Ishikawa (cell line): Measurements from ENCODE around the gene AP5Z1.

Source experiments
- CEBPB ChIP-seq: IDR thresholded peaks from 2 replicates; pipeline ENCODE4 v1.6.1; 2012
- CREB1 ChIP-seq: IDR thresholded peaks from 2 replicates; pipeline ENCODE4 v1.6.1; 2012; ENCODE audit warnings: low read depth
- EGR1 ChIP-seq: IDR thresholded peaks from 2 replicates; pipeline ENCODE4 v1.6.1; 2012
- EP300 ChIP-seq: IDR thresholded peaks from 2 replicates; pipeline ENCODE4 v1.6.1; 2012; ENCODE audit warnings: borderline replicate concordance
- FOXM1 ChIP-seq: IDR thresholded peaks from 2 replicates; pipeline ENCODE4 v1.6.1; 2012; ENCODE audit warnings: low read depth, borderline replicate concordance
- NFIC ChIP-seq: IDR thresholded peaks from 2 replicates; pipeline ENCODE4 v1.6.1; 2012
- RAD21 ChIP-seq: IDR thresholded peaks from 2 replicates; pipeline ENCODE4 v1.6.1; 2012; ENCODE audit warnings: low read depth
- TAF1 ChIP-seq: IDR thresholded peaks from 2 replicates; pipeline ENCODE4 v1.6.1; 2012; ENCODE audit warnings: low read depth, mild to moderate bottlenecking
- TCF12 ChIP-seq: IDR thresholded peaks from 2 replicates; pipeline ENCODE4 v1.6.1; 2012; ENCODE audit warnings: low read depth
- TEAD4 ChIP-seq: IDR thresholded peaks from 2 replicates; pipeline ENCODE4 v1.6.1; 2012
- YY1 ChIP-seq: IDR thresholded peaks from 2 replicates; pipeline ENCODE4 v1.6.1; 2012; ENCODE audit warnings: low read depth
- ZBTB7A ChIP-seq: IDR thresholded peaks from 2 replicates; pipeline ENCODE4 v1.6.1; 2012; ENCODE audit warnings: low read depth
- TF ChIP-seq, protein P1 (sequence below): IDR thresholded peaks from 2 replicates; pipeline ENCODE4 v1.6.1; 2012
- TF ChIP-seq, protein P2 (sequence below): IDR thresholded peaks from 2 replicates; pipeline ENCODE4 v1.6.1; 2012
- TF ChIP-seq, protein P3 (sequence below): IDR thresholded peaks from 2 replicates; pipeline ENCODE4 v1.6.1; 2012; ENCODE audit warnings: low read depth, mild to moderate bottlenecking

The AP5Z1 gene

DNA sequence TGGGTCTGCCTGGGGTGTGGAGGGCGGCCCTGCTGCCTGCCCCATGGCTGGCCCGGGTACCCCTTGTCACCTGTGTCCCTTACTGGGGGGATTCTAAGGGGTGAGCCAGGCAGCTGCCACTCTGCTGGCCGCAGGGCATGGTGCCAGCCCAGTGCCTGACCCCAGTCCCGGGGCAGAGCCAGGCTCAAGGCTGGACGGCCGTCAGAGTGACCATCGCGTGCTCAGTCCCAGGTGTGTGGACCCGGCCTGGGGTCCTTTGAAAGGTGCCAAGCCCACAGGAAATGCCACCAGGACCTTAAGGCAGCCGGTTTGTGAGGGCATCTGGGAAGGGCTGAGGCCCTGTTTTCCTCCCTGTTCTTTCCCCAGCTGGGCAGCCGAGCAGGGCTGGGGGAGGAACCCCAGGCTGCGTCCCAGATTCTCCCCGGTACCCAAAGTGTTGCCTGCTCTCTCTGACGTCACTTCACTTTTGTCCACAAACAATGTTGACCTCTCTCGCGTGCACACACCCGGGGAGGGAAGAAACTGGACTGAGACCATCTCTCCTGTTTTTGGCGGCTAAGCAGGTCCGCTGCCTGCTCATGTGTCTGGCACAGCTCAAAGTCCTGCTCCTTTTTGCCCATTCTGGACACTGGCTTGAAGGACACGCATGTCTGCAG, 48.8 kb downstream of the AP5Z1 start:
- TF ChIP-seq TCF12 (no peak), TAF1 (no peak), CEBPB (no peak), EGR1 (no peak), NFIC (no peak), ZBTB7A (no peak), RAD21 (no peak)
- TF ChIP-seq, protein P1, sequence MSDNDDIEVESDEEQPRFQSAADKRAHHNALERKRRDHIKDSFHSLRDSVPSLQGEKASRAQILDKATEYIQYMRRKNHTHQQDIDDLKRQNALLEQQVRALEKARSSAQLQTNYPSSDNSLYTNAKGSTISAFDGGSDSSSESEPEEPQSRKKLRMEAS: no peak

DNA sequence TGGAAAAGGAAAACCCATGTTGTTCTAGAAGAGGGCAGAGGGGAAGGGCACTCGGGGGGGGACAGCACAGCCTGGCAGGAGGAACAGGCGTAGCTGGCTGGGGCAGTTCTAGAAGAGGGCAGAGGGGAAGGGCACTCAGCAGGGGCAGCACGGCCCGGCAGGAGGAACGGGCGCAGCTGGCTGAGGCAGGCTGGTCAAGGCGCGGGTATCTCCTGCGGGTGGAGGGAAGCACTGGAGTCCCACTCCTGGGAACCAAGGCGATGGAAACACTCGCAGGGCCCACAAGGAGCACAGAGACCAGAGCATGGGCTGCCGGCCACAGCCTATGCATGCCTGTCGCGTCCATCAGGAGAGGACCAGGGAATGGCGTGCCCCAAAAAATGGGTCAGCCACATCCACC, 49.7 kb downstream of the AP5Z1 start:
- TF ChIP-seq CEBPB: no peak
- TF ChIP-seq TEAD4: no peak
- TF ChIP-seq TCF12: no peak
- TF ChIP-seq, protein P2, sequence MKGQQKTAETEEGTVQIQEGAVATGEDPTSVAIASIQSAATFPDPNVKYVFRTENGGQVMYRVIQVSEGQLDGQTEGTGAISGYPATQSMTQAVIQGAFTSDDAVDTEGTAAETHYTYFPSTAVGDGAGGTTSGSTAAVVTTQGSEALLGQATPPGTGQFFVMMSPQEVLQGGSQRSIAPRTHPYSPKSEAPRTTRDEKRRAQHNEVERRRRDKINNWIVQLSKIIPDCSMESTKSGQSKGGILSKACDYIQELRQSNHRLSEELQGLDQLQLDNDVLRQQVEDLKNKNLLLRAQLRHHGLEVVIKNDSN: no peak
- no peak for TF ChIP-seq TAF1
- TF ChIP-seq EP300: no peak
- TF ChIP-seq, protein P1: no peak
- TF ChIP-seq NFIC: no peak
- TF ChIP-seq EGR1: no peak
- TF ChIP-seq, protein P3, sequence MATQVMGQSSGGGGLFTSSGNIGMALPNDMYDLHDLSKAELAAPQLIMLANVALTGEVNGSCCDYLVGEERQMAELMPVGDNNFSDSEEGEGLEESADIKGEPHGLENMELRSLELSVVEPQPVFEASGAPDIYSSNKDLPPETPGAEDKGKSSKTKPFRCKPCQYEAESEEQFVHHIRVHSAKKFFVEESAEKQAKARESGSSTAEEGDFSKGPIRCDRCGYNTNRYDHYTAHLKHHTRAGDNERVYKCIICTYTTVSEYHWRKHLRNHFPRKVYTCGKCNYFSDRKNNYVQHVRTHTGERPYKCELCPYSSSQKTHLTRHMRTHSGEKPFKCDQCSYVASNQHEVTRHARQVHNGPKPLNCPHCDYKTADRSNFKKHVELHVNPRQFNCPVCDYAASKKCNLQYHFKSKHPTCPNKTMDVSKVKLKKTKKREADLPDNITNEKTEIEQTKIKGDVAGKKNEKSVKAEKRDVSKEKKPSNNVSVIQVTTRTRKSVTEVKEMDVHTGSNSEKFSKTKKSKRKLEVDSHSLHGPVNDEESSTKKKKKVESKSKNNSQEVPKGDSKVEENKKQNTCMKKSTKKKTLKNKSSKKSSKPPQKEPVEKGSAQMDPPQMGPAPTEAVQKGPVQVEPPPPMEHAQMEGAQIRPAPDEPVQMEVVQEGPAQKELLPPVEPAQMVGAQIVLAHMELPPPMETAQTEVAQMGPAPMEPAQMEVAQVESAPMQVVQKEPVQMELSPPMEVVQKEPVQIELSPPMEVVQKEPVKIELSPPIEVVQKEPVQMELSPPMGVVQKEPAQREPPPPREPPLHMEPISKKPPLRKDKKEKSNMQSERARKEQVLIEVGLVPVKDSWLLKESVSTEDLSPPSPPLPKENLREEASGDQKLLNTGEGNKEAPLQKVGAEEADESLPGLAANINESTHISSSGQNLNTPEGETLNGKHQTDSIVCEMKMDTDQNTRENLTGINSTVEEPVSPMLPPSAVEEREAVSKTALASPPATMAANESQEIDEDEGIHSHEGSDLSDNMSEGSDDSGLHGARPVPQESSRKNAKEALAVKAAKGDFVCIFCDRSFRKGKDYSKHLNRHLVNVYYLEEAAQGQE: no peak
- no peak for TF ChIP-seq YY1
- no peak for TF ChIP-seq FOXM1
- no peak for TF ChIP-seq RAD21
- no peak for TF ChIP-seq ZBTB7A
- TF ChIP-seq CREB1: no peak

DNA sequence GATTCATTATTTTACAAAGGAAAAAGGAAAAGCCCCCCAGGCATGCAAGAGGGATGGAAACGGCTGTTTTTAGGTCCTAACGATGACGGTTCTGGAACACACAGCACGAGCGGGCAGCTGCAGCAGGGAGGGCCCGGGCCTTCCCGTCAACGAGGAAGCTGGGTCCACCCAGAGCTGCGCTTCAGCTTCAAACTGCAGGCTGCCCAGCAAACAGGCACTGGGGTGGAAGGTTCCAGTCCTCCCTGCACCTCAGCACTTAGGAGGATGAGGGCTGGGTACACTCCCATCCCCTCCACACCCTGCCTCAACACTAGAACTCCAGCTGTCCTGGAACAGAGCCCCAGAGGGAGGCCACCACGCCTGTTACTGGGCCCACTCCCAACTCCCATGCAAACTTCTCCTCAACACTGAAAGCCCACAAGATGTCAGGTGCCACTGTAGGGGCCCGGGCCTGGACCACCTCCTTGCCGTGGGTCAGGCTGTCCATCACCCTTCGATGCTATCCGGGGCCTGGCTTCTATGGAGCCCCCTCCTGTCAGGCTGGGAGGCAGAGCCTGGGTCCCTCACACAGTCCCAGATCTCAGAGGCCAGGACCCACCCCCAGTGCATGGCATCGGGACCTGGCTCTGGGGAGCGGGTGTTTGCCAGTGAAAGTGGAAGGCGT, 53.4 kb downstream of the AP5Z1 start:
- no peak for TF ChIP-seq FOXM1
- TF ChIP-seq TEAD4: no peak
- TF ChIP-seq, protein P3: no peak
- TF ChIP-seq, protein P2: no peak
- no peak for TF ChIP-seq ZBTB7A
- no peak for TF ChIP-seq CEBPB
- no peak for TF ChIP-seq NFIC
- TF ChIP-seq, protein P1: no peak
- TF ChIP-seq EP300: no peak

DNA sequence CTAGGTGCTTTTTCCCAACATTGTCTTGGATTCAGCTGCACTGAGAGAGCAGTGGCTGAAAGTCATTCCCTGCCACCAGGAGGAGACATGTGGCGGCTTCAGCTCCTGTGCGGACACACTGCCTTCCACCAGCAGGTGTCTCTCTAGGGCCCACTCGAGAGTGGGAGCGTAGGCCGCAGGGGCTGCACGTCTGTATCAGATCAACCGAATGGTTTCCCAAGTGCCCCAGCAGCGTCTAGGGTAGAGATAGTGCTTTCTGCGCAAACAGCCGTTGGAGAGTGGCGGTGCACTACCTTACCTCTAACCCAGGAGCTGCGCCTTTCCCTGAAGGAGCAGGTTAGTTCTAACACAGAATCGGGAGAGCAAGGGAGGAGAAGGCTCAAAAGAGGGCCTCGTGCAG, 54.8 kb downstream of the AP5Z1 start:
- peak; percentile 55 for TF ChIP-seq RAD21
- TF ChIP-seq TAF1: no peak

DNA sequence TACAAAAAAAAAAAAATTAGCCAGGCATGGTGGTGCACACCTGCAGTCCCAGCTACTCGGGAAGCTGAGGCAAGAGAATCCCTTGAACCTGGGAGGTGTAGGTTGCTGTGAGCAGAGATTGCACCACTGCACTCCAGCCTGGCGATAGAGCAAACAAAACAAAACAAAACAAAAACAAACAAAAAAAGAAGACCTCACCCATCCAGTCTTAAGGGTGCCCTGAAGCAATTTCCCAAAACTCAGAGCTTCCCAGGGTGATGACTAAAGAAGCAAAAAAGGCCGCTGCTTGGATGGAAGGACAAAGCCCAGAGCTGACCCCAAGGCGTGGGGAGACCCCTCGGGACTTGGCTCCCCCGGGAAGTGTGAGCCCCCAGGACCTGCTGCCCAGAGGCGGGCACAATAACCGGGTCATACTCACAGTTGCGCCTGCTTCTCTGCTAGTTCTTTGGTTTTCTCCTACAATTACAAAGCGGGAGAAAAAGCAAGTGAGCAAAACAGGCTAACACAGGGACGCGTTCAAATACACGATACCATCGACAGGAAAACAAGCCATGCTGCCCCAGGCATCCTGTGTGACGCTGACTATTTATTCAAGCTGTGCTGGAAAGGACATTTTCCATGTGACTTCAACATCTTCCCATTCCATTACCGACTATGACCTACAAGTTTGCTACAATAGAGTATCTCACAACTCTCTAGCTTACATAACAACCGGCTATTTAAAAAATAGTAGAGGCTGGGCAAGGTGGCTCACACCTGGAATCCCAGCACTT, 56.5 kb downstream of the AP5Z1 start:
- TF ChIP-seq EGR1 (no peak), YY1 (no peak), TCF12 (no peak), TAF1 (no peak), TEAD4 (no peak), CEBPB (no peak), ZBTB7A (no peak), RAD21 (no peak), FOXM1 (no peak), NFIC (no peak), EP300 (no peak)
- TF ChIP-seq, protein P1: no peak
- TF ChIP-seq, protein P2: no peak
